ENCODE data around the gene ATP1A2.
"Not testable (repeated sequence)": the region's sequence is repeated elsewhere in the genome, so short reads cannot be mapped to it uniquely, and the experiment has no call there.

ATP1A2 gene

DNA sequence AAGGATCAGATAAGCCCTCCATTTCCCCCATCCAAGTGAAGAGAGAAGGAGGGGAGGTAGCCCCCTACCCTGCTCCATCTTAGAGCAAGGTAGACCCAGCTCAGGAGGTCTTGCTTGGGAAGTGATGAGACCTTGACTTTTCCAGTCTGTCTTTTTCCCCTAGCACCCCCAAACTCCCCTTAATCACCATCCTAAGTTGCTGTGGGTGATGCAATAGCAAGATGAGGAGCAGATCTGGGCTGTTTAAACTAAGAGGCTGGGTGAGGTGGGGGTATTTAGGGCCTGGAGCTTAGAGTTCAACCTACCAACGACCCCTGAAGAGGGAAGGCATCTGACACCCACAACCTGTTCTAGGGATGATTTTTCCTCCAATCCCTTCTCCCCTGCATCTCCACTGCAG, 1.7 kb downstream of the ATP1A2 start:
- in situ Hi-C loops (cut with MboI; ENCODE audit: low pct_unique_long_range_greater_than_20kb, low sequenced_read_pairs): no loop called here

GRCh38 chr1:160117709-160118183, 2.2 kb downstream of the ATP1A2 start:
- DNase-seq: no peak
- in situ Hi-C loops (cut with MboI; ENCODE audit: low pct_unique_long_range_greater_than_20kb, low sequenced_read_pairs): no loop called here

More for the DNA sequence above, 1.7 kb downstream of the ATP1A2 start:
- DNase-seq: no peak

DNA sequence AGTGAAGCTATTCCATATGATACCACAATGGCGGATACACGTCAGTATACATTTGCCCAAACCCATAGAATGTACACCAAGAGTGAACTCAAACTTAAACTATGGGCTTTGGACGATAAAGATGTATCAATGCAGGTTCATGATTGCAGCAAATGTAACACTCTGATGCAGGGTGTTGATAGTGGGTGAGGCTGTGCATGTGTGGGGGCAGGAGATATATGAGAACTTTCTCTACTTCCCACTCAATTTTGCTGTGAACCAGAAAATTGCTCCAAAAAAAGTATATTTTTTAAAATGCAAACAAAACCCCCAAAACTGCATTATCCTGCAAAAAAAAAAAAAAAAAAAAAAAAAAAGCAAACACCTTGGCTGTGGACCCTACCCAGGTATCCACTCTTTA, 3.4 kb downstream of the ATP1A2 start:
- in situ Hi-C loops (cut with MboI; ENCODE audit: low pct_unique_long_range_greater_than_20kb, low sequenced_read_pairs): no loop called here

DNA sequence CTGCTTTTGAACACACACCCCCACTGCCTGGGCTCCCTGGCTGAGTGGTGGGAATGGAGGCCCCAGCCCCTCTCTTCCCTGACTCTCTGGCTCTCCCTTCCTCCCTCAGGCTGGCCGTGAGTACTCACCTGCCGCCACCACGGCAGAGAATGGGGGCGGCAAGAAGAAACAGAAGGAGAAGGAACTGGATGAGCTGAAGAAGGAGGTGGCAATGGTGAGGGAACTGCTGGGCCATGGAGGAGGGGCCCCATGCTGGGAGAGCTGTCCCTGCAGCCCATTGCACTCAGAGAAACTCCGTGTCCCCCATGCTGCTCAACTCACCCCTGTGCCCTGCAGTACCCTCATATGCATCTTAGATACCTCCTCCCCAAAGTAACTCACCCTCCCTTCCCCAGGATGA, 5.2 kb downstream of the ATP1A2 start:
- no peak for DNase-seq
- in situ Hi-C loops (cut with MboI; ENCODE audit: low pct_unique_long_range_greater_than_20kb, low sequenced_read_pairs): no loop called here

More for the DNA sequence above, 3.4 kb downstream of the ATP1A2 start:
- DNase-seq: no peak

DNA sequence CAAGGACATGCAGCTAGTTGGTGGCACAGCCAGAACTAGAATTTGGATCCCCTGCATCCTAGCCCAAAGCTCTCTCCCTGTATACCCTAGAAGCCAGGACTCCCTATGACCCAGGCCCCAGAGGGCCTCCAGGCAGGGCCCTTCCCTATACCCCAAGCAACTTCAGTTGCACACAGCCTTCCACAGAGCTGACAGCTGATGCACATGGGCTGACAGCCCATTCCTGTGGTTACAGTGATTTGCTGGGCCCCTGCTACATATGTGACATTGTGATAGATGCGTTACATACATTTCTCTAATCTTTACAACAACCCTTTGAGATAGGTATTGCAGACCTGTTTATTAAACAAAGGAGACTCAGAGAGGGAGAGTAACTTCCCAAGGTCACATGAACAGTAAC, 5.8 kb downstream of the ATP1A2 start:
- no peak for DNase-seq
- in situ Hi-C loops (cut with MboI; ENCODE audit: low pct_unique_long_range_greater_than_20kb, low sequenced_read_pairs): no loop called here

GRCh38 chr1:160122978-160123495, 7.5 kb downstream of the ATP1A2 start:
- no peak for DNase-seq
- in situ Hi-C loops (cut with MboI; ENCODE audit: low pct_unique_long_range_greater_than_20kb, low sequenced_read_pairs): no loop called here

DNA sequence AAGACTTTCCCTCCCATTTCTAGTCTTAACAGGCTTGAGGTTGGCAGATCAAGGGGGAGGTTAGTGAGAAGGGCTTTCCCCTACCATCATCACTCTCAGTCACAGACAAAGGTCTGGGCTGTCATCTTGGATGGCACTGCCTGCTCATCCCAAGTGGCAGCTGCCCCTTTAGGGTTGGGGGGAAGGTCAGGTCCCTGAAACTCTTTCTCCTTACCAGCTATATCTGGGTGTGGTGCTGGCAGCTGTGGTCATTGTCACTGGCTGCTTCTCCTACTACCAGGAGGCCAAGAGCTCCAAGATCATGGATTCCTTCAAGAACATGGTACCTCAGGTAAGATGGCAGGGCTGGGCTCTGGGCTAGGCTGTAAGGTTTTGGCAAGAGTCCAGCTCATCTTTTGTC, 8.2 kb downstream of the ATP1A2 start:
- no peak for DNase-seq
- in situ Hi-C loops (cut with MboI; ENCODE audit: low pct_unique_long_range_greater_than_20kb, low sequenced_read_pairs): no loop called here

DNA sequence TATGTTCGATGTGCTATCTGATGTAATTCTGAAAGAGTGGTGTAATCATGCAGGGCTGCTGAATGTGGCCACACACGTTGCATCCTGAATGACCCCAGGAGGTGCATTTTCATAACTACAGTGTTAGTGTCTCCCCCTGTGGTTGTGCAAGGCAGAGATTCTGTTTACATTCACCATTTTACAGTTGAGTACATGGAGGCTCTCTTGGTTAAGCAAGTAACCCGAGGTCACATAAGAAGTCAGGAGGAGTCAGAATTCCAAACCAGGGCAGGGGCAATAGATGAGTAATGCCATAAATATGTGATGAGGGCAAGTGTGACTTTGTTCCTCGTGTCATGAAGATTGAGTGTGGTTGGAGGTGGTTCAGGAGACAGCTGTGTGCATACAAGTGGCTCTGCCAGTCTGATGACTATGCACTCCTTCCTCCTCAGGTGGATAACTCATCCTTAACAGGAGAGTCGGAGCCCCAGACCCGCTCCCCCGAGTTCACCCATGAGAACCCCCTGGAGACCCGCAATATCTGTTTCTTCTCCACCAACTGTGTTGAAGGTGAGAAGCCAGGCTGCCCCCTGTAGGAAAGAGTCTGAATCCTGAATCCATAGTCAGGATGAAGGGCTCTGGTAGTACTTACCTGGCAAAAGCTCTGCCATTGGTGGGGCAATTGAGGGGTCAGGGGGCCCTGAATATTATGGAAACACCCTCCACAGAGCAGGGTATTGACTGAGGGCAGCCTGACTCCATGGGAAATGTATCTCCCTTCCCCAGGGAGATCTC, 9.3 kb downstream of the ATP1A2 start:
- no peak for DNase-seq
- in situ Hi-C loops (cut with MboI; ENCODE audit: low pct_unique_long_range_greater_than_20kb, low sequenced_read_pairs): no loop called here

- in situ Hi-C loops (cut with MboI; ENCODE audit: low pct_unique_long_range_greater_than_20kb, low sequenced_read_pairs): no loop called here
- DNase-seq: no peak
Measured at GRCh38 chr1:160125746-160126145, 10.2 kb downstream of the ATP1A2 start.

DNA sequence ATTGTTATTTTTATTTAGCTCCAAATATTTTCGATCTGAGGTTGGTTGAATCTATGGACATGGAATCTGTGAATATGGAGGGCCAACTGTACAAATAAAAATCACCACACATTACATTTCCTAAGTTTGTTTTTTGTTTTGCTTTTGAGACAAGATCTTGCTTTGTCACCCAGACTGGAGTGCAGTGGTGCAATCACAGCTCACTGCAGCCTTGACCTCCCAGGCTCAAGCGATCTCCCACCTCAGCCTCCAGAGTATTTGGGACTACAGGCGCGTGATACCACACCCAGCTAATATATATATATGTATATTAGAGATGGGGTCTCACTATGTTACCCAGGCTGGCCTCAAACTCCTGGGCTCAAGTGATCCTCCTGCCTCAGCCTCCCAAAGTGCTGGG, 10.8 kb downstream of the ATP1A2 start:
- in situ Hi-C loops (cut with MboI; ENCODE audit: low pct_unique_long_range_greater_than_20kb, low sequenced_read_pairs); DNase-seq: not testable (repeated sequence)

GRCh38 chr1:160127381-160127780, 11.8 kb downstream of the ATP1A2 start:
- no peak for DNase-seq

DNA sequence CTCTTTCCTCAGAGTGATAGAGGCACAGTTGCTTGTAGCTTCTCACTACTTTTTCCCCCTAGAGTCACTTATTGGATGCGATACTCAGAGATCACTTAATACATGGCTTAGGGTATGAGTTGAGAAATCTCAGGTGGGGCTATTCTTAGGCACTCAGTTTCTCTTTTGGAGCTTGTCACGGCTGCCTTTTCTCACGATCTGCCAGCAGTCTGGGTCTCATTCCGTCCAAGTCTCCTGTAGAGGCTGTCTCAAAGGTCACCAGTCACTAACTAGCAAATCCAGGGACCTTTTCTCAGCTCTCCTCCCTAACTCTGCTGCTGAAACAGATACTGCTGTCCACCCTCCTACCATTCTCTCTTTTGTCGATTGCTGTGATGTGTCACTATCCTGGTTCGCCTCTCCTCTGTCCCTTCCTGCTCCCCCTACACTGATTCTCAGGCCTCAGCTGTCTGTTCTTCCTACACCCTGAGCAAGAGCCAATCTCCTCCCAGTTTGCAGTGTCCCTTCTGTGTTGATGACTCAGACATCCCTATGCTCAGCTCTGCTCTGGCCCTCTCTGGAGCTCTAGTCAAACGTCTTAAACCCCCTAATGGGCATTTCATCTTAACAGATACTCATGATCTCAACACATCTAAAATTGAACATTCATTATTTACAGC, 12.4 kb downstream of the ATP1A2 start:
- in situ Hi-C loops (cut with MboI; ENCODE audit: low pct_unique_long_range_greater_than_20kb, low sequenced_read_pairs): no loop called here
- no peak for DNase-seq

More at GRCh38 chr1:160127381-160127780, 11.8 kb downstream of the ATP1A2 start:
- in situ Hi-C loops (cut with MboI; ENCODE audit: low pct_unique_long_range_greater_than_20kb, low sequenced_read_pairs): no loop called here

DNA sequence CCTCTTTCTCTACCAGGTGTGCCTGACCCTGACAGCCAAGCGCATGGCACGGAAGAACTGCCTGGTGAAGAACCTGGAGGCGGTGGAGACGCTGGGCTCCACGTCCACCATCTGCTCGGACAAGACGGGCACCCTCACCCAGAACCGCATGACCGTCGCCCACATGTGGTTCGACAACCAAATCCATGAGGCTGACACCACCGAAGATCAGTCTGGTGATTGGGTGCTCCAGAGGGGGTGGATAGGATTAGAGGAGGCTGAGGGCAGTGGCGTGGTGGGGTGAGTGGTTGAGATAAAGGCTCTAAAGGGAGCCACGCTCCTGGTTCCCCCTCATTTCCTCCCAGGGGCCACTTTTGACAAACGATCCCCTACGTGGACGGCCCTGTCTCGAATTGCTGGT, 13.1 kb downstream of the ATP1A2 start:
- no peak for DNase-seq
- in situ Hi-C loops (cut with MboI; ENCODE audit: low pct_unique_long_range_greater_than_20kb, low sequenced_read_pairs): no loop called here

DNA sequence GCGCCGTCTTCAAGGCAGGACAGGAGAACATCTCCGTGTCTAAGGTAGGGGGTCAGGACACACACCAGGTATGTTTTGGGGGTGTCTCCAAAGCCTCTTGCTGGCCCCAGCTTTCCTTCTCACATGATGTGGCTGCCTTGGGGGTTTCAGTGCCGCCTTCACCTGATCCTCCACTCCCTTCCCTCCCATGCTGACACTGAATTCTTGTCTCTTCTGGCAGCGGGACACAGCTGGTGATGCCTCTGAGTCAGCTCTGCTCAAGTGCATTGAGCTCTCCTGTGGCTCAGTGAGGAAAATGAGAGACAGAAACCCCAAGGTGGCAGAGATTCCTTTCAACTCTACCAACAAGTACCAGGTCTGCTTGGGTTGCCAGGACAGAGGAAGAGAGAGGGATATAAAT, 13.5 kb downstream of the ATP1A2 start:
- in situ Hi-C loops (cut with MboI; ENCODE audit: low pct_unique_long_range_greater_than_20kb, low sequenced_read_pairs): no loop called here
- no peak for DNase-seq

DNA sequence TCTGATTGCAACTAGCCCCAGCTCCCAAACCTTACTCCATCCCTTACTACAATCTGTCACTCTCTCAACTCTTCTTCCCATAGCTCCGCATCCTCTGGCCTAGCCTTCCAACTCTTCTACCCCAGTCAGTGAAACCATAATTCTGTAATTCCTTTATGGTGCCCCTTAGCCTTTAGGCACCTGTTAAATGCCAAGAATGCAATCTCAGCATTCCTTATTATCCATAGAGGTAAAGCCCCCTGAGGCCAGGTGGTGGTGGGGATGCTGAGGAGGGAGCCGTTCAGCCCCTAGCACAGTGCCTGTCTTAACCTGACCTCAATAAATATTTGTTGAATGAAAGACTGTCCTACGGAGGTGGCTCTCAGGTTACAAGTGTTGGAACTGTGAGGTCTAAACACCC, 14.0 kb downstream of the ATP1A2 start:
- in situ Hi-C loops (cut with MboI; ENCODE audit: low pct_unique_long_range_greater_than_20kb, low sequenced_read_pairs): no loop called here
- DNase-seq: no peak

GRCh38 chr1:160129966-160130365, 14.4 kb downstream of the ATP1A2 start:
- in situ Hi-C loops (cut with MboI; ENCODE audit: low pct_unique_long_range_greater_than_20kb, low sequenced_read_pairs): no loop called here
- DNase-seq: no peak

DNA sequence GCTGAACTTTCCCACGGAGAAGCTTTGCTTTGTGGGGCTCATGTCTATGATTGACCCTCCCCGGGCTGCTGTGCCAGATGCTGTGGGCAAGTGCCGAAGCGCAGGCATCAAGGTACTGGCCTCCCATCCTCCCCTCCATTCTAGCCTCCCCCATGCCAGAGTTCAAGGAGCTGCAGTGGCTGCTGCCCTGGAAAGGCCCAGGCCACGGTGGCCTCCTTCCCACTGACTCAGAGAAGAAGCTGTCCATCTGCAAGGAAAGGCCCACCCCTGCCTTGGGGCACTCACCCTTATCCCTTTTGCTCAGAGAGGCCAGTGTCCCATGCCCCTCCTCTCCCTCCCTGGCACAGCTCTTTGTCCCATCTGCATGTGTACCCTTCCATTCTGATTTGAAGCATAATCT, 14.9 kb downstream of the ATP1A2 start:
- no peak for DNase-seq
- in situ Hi-C loops (cut with MboI; ENCODE audit: low pct_unique_long_range_greater_than_20kb, low sequenced_read_pairs): no loop called here

DNA sequence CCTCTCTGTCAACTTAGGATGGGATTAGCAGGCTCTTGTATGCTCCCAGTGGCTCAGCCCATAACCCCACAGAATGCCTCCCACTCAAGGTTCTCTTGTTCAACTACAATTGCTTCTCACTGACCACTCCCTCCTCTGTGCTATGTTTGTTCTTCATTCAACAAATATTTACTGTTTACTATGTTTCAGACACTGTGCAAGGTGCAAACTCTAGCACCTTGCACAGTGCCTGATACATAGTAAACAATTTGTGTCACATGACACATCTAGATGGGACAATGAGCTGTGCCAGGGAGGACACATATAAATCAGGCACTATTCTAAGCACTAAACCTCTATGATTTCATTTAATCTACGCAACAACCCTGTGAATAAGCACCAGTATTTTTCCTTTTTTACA, 15.4 kb downstream of the ATP1A2 start:
- in situ Hi-C loops (cut with MboI; ENCODE audit: low pct_unique_long_range_greater_than_20kb, low sequenced_read_pairs): no loop called here

DNA sequence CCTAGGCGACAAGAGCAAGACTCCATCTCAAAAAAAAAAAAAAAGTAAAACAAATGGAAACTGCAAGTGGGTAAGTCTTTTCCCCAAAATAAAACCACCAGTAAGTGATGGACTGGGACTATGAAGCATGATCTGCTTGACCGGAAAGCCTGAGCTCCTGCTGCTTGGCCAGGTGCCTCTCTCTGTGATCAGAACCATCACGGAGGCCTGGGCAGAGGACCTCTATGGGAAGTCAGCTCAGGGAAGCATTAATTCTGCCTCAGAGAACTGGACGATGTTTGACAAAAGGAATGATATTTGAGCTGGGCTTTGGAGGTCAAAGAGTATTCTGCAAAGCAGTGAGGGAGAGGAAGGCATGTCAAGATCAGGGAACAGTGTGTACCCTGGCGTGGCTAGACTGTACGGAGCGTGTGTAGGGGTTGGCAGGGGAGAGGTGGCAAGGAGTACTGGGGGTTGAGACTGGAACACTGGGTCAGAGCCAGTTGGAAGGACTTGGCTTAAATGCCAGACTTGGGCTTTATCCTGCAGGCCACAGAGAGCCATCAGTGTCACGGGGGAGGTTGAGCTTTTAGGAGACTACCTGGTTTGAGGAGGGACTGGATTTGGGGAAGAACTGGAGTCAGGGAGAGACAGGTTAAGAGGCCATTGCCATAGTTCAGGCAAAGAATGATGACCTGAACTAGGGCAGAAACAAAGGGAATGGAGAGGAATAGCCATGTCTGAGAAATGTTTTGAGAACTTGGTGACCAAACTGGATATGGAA, 16.4 kb downstream of the ATP1A2 start:
- in situ Hi-C loops (cut with MboI; ENCODE audit: low pct_unique_long_range_greater_than_20kb, low sequenced_read_pairs): no loop called here
- DNase-seq: no peak

More for the DNA sequence above, 15.4 kb downstream of the ATP1A2 start:
- no peak for DNase-seq

Data from KBM-7 (cell line).